Transverse colon (tissue), 4 donors: ENCODE results near the gene SMCO1. TPM values are rescaled to one million over a fixed set of nuclear protein-coding genes. Genes with fewer than 3 reads are reported as not detected.
"Not testable (repeated sequence)": the region's sequence is repeated elsewhere in the genome, so short reads cannot be mapped to it uniquely, and the experiment has no call there.

Experiments
- DNase-seq: peaks from one replicate; pipeline ENCODE4 v3.0.0-alpha.2; 2019
- H3K27ac ChIP-seq, 4 donors: fragments of 200-600 bp; sonication (generic); 2 replicates each; pipeline ENCODE4 v1.5.1; 2016 to 2018; ENCODE audit warnings: inconsistent platforms in 4 of 4
- H3K27me3 ChIP-seq: fragments of 200-600 bp; sonication (generic); 2 replicates; pipeline ENCODE4 v1.5.1; 2017; ENCODE audit warnings: inconsistent platforms
- H3K36me3 ChIP-seq, 4 donors: fragments of 200-600 bp; sonication (generic); 2 replicates each; pipeline ENCODE4 v1.5.1; 2017 to 2019; ENCODE audit warnings: inconsistent platforms in 4 of 4
- H3K4me1 ChIP-seq, 4 donors: fragments of 200-600 bp; sonication (generic); 2 replicates each; pipeline ENCODE4 v1.5.1; 2017 to 2020; ENCODE audit warnings: inconsistent platforms in 4 of 4
- H3K4me3 ChIP-seq, 4 donors: fragments of 200-600 bp; sonication (generic); 1 replicate in 1 of 4; 2 replicates in 3 of 4; pipeline versions ENCODE4 v1.5.1 to v1.6.1; 2017 to 2019; ENCODE audit warnings: inconsistent platforms in 4 of 4
- H3K9me3 ChIP-seq, 2 donors: fragments of 200-600 bp; sonication (generic); 2 replicates each; pipeline ENCODE4 v1.5.1; 2017 to 2019; ENCODE audit warnings: inconsistent platforms in 2 of 2
- CTCF ChIP-seq, 5 experiments: fragments of 200-600 bp in 3 of 5; fragments of 450-650 bp in 2 of 5; sonication (generic) in 3 of 5; IDR thresholded peaks; 1 replicate in 2 of 5; 2 replicates in 3 of 5; pipeline ENCODE4 v1.5.1; 2016 to 2017; ENCODE audit warnings: antibody characterized with exemption in 5 of 5, inconsistent platforms in 3 of 5, mild to moderate bottlenecking in 2 of 5, moderate library complexity in 1 of 5
- EP300 ChIP-seq: sonication (generic); formaldehyde crosslinking; IDR thresholded peaks from one replicate; pipeline ENCODE4 v1.6.1; 2017; ENCODE audit warnings: antibody characterized with exemption, low read depth
- POLR2A ChIP-seq: fragments of 450-650 bp; IDR thresholded peaks from one replicate; pipeline ENCODE4 v1.6.1; 2016; ENCODE audit warnings: antibody characterized with exemption, mild to moderate bottlenecking, moderate library complexity
- POLR2AphosphoS5 ChIP-seq, 3 donors: sonication (generic); formaldehyde crosslinking; IDR thresholded peaks; one replicate each; pipeline ENCODE4 v1.6.1; 2016; ENCODE audit warnings: antibody characterized with exemption in 3 of 3
- WGBS, 2 donors: methylation state at CpG; one replicate each; pipeline ENCODE4 v1.1.5; 2018; ENCODE audit warnings: low coverage in 1 of 2; 5-methylcytosine and 5-hydroxymethylcytosine counted together
- in situ Hi-C, 4 donors: fragments of 200-750 bp; cut with MboI; loops; one replicate each; pipeline versions ENCODE4 v1.15.0 to v1.15.1; 2017; ENCODE audit warnings: low sequenced_read_pairs in 3 of 4, low pct_ligation_motif_present in 1 of 4, low pct_unique_long_range_greater_than_20kb in 1 of 4
- intact Hi-C: fragments of 100-400 bp; cut with DNase I; formaldehyde crosslinking; loops from one replicate; pipeline ENCODE4 v1.15.1; 2023; ENCODE audit warnings: low total_unique reads
- total RNA-seq, 4 donors: library from RNA; depleted of rRNA; stranded (reverse); fragments of >200 nt; gene quantifications; one replicate each; pipeline ENCODE4 v1.1.0, GENCODE V29; 2016

The SMCO1 gene
- total RNA-seq, 4 donors from 2014 or later = not detected

DNA sequence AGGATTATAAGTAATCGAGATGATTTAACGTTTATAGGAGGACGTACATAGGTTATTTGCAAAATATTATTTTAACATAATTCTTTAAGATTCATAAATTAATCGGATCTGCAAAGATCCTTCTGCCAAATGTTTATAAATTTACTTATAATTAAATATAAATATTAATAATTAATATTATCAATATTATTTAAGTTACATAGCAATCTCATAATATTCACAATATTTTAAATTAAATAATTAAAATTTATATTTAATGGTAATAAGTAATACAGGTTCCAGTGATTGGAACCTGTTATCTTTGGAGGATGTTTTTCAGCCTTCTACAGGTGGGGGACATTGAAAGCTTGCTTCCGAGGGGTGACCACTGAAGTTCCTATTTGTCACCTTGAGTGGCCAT is 37.1 kb upstream of the SMCO1 start:
- intact Hi-C loops (no loop called here), in situ Hi-C loops (no loop called here)
- H3K4me3 ChIP-seq = no peak overlapping the region
- H3K4me1 ChIP-seq = no peaks in the 10 kb centered on the region
- H3K27ac ChIP-seq = no peak overlapping the region
- H3K27me3 ChIP-seq = no peaks in the 10 kb centered on the region
- no peak for DNase-seq
- WGBS, 2 donors = 92 to 96% methylated on average over 5 of the region's 5 CpGs
- no peak for TF ChIP-seq CTCF (IDR thresholded peaks at IDR 0.05)
- no peak for TF ChIP-seq EP300
- H3K36me3 ChIP-seq = no peaks in the 10 kb centered on the region
- peaks cover 0 to 10% of the 10 kb centered on the region in 2 donors for H3K9me3 ChIP-seq

- intact Hi-C loops, H3K36me3 ChIP-seq, H3K27ac ChIP-seq, in situ Hi-C loops, H3K4me3 ChIP-seq, DNase-seq, H3K9me3 ChIP-seq, H3K27me3 ChIP-seq, H3K4me1 ChIP-seq: not testable (repeated sequence)
- WGBS, 2 donors = 87% methylated on average over 3 of the region's 3 CpGs; no CpG with 5 or more reads in 1 of the 2 donors
Observed at GRCh38 chr3:196550172-196550571, 35.0 kb upstream of the SMCO1 start.

- 94% methylated on average over 1 of the region's 1 CpG; no CpG with 5 or more reads in 1 of the 2 donors for WGBS, 2 donors
- H3K27ac ChIP-seq, H3K4me1 ChIP-seq, H3K4me3 ChIP-seq, in situ Hi-C loops, H3K9me3 ChIP-seq, H3K36me3 ChIP-seq, H3K27me3 ChIP-seq, DNase-seq, intact Hi-C loops: not testable (repeated sequence)
Observed at GRCh38 chr3:196549312-196549711, 34.2 kb upstream of the SMCO1 start.

- intact Hi-C loops = no loop called here
- in situ Hi-C loops = no loop called here
- Histone ChIP-seq H3K9me3 (peaks cover 0 to 10% of the 10 kb centered on the region in 2 donors), H3K27me3 (no peaks in the 10 kb centered on the region), H3K4me1 (no peaks in the 10 kb centered on the region), H3K36me3 (no peaks in the 10 kb centered on the region), H3K27ac (no peak overlapping the region), H3K4me3 (no peak overlapping the region)
- WGBS, 2 donors = 94 to 100% methylated on average over 1 to 2 of the region's 2 CpGs
- no peak for DNase-seq
- TF ChIP-seq EP300 = no peak
- no peak for TF ChIP-seq POLR2A
- no peak for TF ChIP-seq CTCF (IDR thresholded peaks at IDR 0.05)
- TF ChIP-seq POLR2AphosphoS5 (IDR thresholded peaks at IDR 0.05) = no peak
Observed at GRCh38 chr3:196547067-196547466, 31.9 kb upstream of the SMCO1 start.

DNA sequence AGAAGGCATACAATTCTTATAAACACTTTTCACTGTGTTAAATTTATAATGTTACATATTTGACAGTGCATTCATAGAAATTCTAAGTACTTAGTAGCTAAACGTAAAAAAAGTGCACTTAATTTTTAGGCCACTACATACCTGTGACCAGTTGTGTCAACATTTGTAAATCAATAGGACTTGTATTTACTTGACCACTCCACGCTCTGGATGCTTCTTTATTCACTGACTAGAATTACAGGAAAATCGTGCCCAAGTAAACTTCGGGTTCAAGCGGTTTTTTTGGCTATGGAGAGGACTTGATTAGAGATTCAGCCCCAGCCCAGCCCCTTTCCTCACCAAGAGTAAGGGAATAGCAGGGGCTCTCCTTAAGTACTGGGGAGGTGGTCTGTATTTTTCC is 31.4 kb upstream of the SMCO1 start:
- in situ Hi-C loops = no loop called here

More for the DNA sequence above, 31.4 kb upstream of the SMCO1 start:
- no peaks in the 10 kb centered on the region for H3K4me1 ChIP-seq
- intact Hi-C loops = no loop called here
- H3K9me3 ChIP-seq = peaks cover 0 to 10% of the 10 kb centered on the region in 2 donors
- no peak for DNase-seq
- H3K4me3 ChIP-seq = no peak overlapping the region
- 45 to 70% methylated on average over 2 to 5 of the region's 5 CpGs for WGBS, 2 donors
- no peaks in the 10 kb centered on the region for H3K36me3 ChIP-seq
- no peak for TF ChIP-seq CTCF (IDR thresholded peaks at IDR 0.05)
- no peak for TF ChIP-seq POLR2AphosphoS5 (IDR thresholded peaks at IDR 0.05)
- no peak for TF ChIP-seq POLR2A
- no peak for TF ChIP-seq EP300
- no peaks in the 10 kb centered on the region for H3K27me3 ChIP-seq
- H3K27ac ChIP-seq = no peak overlapping the region
